NK-92 (cell line): ENCODE results near the gene PIP5K1B.

Source experiments
- DNase-seq: peaks from one replicate; lab custom pipeline; 2025; ENCODE audit not compliant: unreplicated experiment; lab: John Stamatoyannopoulos, UW

The PIP5K1B gene

DNA sequence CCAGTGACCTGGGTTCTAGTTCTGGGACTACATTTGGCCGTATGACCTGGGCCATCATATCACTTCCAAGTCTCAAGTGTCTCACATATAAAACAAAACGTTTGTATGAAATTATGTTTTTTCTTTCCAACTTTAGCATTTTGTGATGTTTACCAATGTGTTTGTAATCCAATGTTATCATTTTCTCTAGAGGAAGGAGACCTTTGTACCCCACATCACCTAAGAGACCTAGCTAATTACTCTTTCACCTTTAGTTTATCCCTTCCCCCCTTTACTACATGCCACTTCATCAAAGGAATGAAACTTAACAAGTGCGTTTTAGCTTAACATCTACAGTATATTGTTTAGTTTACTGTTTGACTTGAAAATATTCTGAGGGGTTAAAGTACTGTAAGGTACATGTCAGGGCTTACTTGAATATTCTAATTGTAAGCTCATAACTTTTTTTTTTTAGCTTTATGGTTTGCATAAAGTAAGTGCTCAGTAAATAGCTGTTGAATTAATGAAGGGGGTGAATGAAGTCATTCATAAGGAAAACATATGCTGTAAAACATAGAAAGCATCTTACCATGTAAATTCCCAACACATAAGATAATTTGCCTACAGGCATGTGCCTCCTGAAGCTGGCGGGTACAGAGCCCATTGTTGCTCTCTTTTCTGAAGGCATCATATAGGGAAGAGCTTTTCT lies 2.9 kb downstream of the PIP5K1B start:
- no peak for DNase-seq

DNA sequence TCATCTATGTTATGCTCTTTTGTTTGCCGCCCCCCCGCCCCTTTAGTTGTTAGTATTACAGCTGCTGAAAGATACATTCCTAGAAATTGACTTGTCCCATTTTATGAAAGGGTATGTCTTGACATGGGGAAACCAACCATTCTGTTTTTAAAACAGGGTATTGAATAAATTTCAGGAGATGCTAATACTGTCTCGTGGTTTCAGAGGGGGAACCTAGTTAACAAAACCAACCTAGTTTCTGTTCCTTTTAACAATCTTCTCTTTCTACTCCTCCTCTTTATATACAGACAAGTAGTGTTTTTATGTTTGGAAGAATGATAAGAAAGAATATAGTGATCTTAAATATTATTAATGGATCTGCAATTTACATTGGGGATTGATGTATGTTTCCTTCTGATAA lies 3.5 kb downstream of the PIP5K1B start:
- DNase-seq = no peak

DNA sequence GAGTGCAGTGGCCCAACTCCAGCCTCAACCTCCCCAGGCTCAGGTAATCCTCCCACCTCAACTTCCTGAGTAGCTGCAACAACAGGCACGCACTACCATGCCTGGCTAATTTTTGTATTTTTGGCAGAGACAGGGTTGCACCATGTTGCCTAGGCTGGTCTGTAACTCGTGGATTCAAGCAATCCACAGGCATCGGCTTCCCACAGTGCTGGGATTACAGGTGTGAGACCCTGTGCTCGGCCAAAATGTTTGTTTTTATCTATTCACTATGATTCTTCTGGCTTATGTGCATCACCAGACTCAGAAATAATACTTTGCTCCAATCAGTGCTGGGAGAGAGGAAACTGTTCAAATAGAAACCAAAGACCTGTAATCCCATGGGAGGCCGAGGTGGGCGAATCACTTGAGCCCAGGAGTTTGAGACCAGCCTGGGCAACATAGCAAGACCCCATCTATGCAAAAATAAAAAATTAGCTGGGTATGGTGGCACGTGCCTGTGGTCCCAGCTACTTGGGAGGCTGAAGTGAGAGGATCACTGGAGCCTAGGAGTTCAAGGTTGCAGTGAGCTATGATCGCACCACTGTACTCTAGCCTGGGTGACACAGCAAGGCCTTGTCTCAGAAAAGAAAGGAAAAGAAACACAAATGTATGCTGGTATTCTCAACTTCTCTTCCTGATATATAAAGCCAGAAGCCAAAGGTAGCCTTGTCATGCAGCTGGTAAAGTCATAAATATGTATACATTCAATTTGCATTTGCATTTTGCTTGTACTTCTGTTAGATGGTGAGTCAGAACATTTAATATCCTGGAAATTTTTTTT lies 4.5 kb downstream of the PIP5K1B start:
- no peak for DNase-seq

DNA sequence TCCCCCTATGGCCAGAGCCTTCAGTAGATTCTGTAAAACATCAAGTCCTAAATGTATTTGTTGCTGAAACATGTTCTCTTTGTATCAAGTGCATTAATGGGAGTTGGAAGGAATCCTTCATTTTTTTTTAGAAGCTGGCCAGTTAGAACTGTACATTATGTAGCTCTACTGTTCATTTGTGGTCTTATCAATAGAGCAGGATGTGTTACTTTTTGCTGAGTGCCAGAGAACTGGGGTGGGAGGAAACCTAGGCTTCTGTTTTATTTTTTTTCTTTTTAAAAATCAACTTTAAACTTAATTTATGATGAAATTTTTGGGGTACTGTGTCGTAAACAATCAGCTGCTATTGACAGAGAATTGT lies 5.1 kb downstream of the PIP5K1B start:
- DNase-seq = no peak

DNA sequence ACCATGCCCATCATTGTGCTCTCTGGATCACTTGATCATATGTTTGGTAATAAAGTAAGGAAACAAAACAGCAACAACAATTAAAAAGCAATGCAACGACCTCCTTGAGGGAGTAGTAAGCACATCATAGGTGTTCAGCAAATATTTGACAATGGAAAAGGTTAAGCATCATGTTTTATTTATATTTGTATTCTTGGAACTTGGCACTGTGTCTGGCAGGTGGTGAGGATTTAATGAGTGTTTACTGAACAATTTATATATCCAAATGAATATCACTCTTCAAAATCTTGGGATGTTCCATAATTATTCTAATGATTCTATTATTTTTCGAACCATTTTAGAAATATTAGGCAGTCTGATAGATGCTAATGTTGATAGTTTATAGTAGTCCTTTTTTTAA lies 6.2 kb downstream of the PIP5K1B start:
- DNase-seq = no peak

- DNase-seq = no peak
These were observed 6.9 kb downstream of the PIP5K1B start for GRCh38 chr9:68711932-68712331.

DNA sequence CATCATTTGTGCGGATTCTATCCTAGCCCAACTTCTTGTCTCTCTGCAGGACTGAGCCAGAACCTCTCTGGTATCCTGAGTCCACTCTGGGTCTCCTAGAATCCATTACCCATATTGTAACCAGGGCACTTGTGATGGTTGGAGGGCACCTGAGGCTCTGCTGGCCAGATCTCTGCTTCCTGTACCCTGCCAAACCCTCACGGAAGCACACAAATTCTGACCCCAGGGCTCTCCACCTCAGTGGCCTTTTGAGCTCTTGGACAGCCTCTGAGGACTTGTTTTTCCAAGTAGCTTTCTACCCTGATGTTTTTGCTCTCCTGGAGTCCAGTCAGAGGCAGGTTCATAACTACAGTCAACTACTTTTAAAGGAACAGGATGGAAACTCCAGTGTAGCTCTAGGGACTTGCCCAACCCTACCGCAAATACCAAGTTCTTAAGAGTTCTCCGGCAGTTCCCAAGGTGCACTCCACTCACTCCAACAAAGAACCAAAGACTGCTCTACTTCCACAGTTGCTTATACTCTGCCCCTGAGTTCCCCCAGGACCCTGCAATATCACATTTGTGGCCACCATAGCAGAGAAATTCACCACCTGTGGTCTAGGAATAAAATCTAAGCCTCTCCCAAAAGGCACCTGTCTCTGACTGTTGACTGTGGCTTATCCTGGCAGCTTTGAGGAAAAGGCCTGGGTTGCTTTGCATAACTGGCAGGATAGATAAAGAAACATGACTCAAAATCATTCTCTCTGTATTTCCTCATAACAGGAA lies 9.6 kb downstream of the PIP5K1B start:
- DNase-seq = no peak

GRCh38 chr9:68715181-68715456 lies 10.1 kb downstream of the PIP5K1B start:
- DNase-seq = no peak

DNA sequence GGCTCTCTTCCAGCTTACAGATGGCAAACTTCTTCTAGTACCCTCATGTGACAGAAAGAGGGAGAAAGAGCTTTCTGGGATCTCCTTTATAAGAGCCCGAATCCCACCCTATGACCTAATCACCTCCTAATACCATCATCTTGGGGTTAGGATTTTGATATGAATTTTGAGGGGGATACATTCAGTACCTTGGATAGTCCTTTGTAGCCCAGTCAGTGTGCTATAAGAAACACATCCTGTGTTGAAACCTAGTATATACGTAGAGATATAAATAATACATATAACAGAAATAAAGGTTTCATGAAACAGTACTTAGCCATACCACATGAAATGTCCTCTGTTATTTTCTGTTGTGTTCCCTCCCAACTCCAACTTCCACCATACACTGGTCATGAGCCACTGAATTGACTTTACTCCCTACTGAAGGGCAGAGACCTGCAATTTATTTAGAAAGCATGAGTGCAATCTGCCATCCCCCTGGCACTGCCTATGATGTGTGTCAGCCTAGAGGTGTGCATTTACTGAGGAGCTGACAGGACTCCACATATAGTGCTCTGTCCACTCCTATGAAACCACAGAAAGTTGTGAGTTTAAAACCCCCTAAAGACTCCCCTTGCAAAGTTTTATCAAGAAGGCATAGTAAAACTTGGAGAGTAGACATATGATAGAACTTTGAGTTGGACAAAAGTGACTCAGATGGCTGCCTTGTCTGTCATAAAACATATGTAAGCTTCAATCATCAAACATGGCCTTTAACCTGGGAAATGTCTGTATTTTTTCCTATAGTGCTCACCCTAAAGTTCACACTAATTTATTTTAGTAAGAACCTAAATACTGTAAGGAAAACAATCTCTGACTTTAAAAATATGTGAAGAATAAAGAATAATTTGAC lies 12.8 kb downstream of the PIP5K1B start:
- no peak for DNase-seq

DNA sequence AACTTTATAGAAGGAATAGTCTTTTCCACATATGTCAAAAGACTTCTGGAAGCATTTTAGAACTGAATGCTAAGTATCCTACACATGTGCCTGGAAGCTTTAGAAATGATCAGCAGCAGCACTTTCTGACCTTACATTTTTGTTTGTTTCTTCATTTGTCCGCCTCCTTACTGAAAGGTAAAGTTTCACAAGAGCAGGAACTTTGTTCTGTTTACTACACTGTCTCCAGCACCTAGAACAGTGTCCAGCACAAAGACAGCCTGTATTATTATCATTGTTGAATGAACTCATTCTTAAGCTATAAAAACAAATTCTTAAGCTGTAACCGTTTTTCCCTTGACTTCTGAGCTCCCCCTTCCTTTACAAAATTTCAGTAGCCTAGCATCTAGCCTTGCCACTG lies 14.8 kb downstream of the PIP5K1B start:
- DNase-seq = no peak

DNA sequence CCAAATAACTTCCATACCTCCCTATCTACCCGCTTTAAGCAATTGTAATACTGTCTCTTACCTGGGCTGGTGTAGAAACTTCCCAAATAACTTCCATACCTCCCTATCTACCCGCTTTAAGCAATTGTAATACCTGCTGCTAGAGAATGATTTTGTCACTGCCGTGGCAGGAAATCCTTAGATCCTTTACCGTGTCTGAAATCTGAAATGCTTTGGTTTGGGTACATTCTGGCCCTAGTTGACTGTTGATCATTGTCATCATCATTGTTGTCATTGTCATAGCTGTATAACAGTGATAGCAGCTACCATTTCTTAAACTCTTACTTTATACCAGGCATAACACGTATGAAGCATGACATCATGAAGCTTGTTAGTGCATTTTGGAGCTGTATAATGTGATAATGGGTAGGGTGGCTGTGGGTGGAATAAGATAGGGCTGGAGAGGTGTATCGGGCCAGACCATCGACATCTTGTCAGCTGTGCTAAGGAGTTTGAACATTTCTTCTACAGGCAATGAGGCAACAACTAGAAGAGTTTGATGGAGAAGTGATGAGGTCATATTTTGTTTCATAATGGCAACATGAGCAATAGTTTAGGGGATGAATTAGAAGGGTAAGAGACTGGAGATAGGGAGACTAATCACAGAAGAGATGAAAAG lies 15.7 kb downstream of the PIP5K1B start:
- no peak for DNase-seq

DNA sequence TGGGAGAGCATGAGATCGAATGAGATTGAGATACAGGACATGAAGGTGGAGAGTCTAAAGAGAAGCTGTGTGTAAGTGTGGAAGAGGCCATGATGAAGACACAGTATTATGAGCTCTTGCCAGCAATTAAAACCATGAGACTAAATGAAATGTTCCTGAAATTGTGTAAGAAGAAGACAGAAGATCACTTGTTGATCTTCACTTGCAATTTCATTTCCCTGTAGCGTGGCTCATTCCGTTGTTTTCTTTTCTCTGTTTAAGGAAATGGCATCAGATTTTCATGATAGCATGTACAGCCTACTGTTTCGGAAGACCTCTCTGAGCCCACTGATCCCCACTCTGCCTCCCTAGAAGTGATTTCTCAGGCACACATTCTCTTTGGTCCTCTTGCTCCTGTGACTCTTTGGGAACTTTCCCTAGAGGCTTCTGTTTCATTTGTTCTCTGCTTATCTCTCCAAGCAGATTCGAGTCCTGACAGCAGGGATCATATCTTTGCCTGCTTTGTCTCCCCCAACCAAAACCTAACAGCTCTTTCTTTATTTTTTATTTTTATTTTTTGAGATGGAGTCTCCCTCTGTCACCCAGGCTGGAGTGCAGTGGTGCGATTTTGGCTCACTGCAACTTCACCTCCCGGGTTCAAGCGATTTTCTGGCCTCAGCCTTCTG lies 16.8 kb downstream of the PIP5K1B start:
- DNase-seq = no peak

- no peak for DNase-seq
These were observed 20.0 kb downstream of the PIP5K1B start for GRCh38 chr9:68725070-68725469.

GRCh38 chr9:68726489-68726888 lies 21.4 kb downstream of the PIP5K1B start:
- no peak for DNase-seq

DNA sequence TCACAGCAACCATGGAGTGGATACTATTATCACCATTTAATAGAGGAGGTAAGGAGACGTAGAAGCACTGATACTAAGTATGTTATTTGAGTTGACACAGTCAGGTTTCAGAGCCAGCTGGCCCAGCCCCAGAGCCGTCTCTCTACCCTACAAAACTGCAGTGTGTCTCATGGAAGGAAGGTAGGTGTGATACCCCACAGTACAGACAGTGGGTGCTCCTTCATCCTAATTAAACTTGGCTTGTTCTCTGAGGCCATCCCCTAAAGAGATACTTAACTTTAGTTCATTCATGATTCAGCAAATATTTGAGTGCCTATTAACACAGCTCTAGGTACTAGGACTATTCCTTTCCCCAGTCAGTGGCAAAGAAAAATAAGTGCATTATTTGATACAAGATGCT lies 22.6 kb downstream of the PIP5K1B start:
- no peak for DNase-seq

DNA sequence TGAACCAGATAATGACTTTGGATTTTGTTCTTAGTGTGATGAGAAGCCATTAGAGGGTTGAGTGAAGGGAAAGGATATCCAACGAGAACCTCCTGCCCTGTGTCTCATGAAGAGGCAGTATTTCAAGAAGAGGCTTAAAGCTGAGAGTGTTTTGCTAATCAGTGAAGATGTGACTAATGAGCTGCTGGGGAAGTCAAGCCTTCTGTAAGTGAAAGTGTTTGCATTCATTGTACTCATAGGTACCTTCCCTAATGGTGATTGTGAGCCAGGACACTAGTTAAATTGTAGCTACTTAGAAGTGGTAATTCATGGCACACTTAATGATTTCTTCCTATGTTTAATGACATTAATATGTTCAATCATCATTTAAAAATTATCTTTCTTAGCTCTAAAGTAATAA lies 23.7 kb downstream of the PIP5K1B start:
- DNase-seq = no peak

- no peak for DNase-seq
These were observed 25.7 kb downstream of the PIP5K1B start for GRCh38 chr9:68730570-68731235.

DNA sequence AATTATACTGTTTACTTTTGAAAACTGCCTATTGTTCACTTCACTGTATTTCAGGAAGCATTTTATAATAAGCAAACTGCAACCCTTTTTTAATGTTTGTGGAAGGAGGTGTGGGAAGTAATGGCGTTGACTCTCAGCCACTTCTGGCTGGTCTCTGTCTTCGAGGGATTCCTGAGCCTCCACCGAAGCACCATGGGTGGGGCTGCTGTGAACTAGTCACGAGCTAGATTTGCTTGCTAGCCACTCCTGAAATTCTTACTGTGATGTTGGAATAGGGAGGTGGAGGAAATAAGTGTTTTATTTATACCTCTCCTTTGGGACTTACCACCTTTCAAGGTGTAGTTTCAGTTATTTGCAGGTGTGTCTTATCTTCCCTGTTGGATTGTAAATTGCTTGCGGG lies 26.8 kb downstream of the PIP5K1B start:
- DNase-seq = no peak

DNA sequence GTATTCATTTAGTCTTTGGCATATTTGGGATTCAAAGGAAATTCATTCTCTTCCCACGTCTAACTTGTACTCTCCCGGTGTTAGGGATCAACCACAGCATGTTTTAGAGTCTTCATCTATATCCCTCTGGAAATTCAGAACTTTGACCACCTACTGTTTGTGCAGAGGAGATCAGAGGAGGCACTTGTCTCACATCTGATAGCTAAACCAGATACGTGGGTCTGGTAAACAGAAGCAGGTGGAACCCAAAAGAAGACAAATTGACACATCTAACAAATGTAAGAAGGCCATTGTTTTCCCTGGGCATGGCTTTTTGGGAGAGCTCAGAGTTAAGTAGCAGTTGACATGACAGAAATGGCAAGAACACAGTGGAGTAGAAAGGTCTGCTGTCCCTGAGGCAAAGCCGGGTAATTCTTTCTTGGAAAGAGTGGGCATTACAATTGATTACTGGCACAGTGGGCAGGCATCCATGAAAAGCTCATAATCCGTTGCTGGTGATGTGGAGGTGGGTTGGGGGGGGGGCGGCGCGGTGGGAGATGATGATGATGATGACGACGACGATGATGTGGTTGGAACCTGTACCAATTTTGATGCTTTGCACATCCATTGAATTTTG lies 27.5 kb downstream of the PIP5K1B start:
- DNase-seq = no peak
